GM12878 (cell line): ENCODE data around the gene KPTN. TPM values are rescaled to one million over a fixed set of nuclear protein-coding genes. Genes with fewer than 3 reads are reported as not detected.

Source experiments
- ATAC-seq: fragments of 200-7000 bp; cut with Tn5 transposase; 3 replicates; pipeline ENCODE4 v1.9.1; 2020; ENCODE audit warnings: mild to moderate bottlenecking, moderate library complexity
- BruUV-seq: library from RNA; stranded (reverse); fragments of 400-500 nt; replicated peaks from 2 replicates; lab custom pipeline; 2021; lab: Mats Ljungman, UMichigan
- CTCF ChIA-PET: fragments of 300-600 bp; sonication (Branson Sonifier 250); formaldehyde crosslinking; extraction: SDS; loops from one replicate; lab custom pipeline; 2021; ENCODE audit warnings: inconsistent platforms; lab: Yijun Ruan, JAX
- POLR2A ChIA-PET: fragments of 350-600 bp; formaldehyde crosslinking; extraction: SDS; loops from one replicate; lab custom pipeline; 2021; ENCODE audit warnings: inconsistent platforms; lab: Charles Lee
- RAD21 ChIA-PET: fragments of 300-600 bp; sonication (Branson Sonifier 250); formaldehyde crosslinking; loops from one replicate; lab custom pipeline; 2023; ENCODE audit warnings: antibody characterized with exemption; ENCODE audit not compliant: unreplicated experiment; lab: Charles Lee
- SMC1A ChIA-PET: fragments of 300-600 bp; sonication (Branson Sonifier 250); formaldehyde crosslinking; loops from one replicate; lab custom pipeline; 2023; ENCODE audit not compliant: unreplicated experiment, uncharacterized antibody; lab: Charles Lee
- DNase-seq: peaks from one replicate; pipeline ENCODE4 v3.0.0-alpha.2; 2011; ENCODE audit warnings: low read depth, low spot score
- FAIRE-seq: peaks from 3 replicates; lab custom pipeline; 2011; peaks lifted over from hg19 to GRCh38; lab: Jason Lieb, UNC
- H2AFZ ChIP-seq: 2 replicates; pipeline ENCODE4 v1.6.0; 2011; ENCODE audit warnings: low read depth, low read length, control low read depth; ENCODE audit not compliant: control insufficient read depth
- H3K27ac ChIP-seq: 2 replicates; pipeline ENCODE4 v1.5.1; 2011; ENCODE audit warnings: control low read depth; ENCODE audit not compliant: control insufficient read depth, insufficient read depth
- H3K27me3 ChIP-seq, 2 experiments: replicated peaks in 1 of 2; 2 replicates each; pipeline versions ENCODE4 v1.6.0 to v1.6.1; 2011; ENCODE audit warnings: low read length in 1 of 2; ENCODE audit not compliant: control insufficient read depth in 2 of 2, insufficient read depth in 2 of 2
- H3K36me3 ChIP-seq, 2 experiments: 2 replicates each; pipeline ENCODE4 v1.5.1; 2011; ENCODE audit warnings: low read length in 1 of 2; ENCODE audit not compliant: control insufficient read depth in 2 of 2, insufficient read depth in 2 of 2
- H3K4me1 ChIP-seq: 2 replicates; pipeline ENCODE4 v1.6.1; 2011; ENCODE audit warnings: mild to moderate bottlenecking, low read length, moderate library complexity, mixed read lengths; ENCODE audit not compliant: control insufficient read depth, insufficient read depth
- H3K4me2 ChIP-seq: 2 replicates; pipeline ENCODE4 v1.6.0; 2011; ENCODE audit warnings: control low read depth; ENCODE audit not compliant: control insufficient read depth, insufficient read depth
- H3K4me3 ChIP-seq: fragments of 200-600 bp; sonication (generic); 2 replicates; pipeline ENCODE4 v1.5.1; 2016
- H3K79me2 ChIP-seq: 2 replicates; pipeline ENCODE4 v1.6.0; 2011; ENCODE audit warnings: low read length; ENCODE audit not compliant: control insufficient read depth, insufficient read depth
- H3K9ac ChIP-seq: 2 replicates; pipeline ENCODE4 v1.8.0; 2011; ENCODE audit warnings: low read length, control low read depth, mixed read lengths; ENCODE audit not compliant: control insufficient read depth, insufficient read depth
- H3K9me3 ChIP-seq: replicated peaks from 3 replicates; pipeline ENCODE4 v1.5.1; 2011; ENCODE audit warnings: mild to moderate bottlenecking, low read length; ENCODE audit not compliant: control insufficient read depth, insufficient read depth
- H4K20me1 ChIP-seq: 2 replicates; pipeline ENCODE4 v1.6.0; 2011; ENCODE audit not compliant: control insufficient read depth, insufficient read depth
- CREM ChIP-seq: IDR thresholded peaks from 2 replicates; pipeline ENCODE4 v1.6.1; 2014; ENCODE audit warnings: antibody characterized with exemption, low read depth
- EP300 ChIP-seq, 2 experiments: fragments of 150-350 bp in 1 of 2; IDR thresholded peaks; 2 replicates each; pipeline ENCODE4 v1.6.1; 2011 to 2012; ENCODE audit warnings: low read depth in 2 of 2, low read length in 2 of 2, borderline replicate concordance in 1 of 2, improper control_type of control experiment in 1 of 2, inconsistent platforms in 1 of 2; ENCODE audit not compliant: control insufficient read depth in 1 of 2
- IKZF1 ChIP-seq: fragments of 450-650 bp; conservative IDR thresholded peaks from 2 replicates; pipeline ENCODE4 v1.6.1; 2017; ENCODE audit warnings: antibody characterized with exemption, mild to moderate bottlenecking
- LARP7 ChIP-seq: fragments of 450-650 bp; IDR thresholded peaks from 2 replicates; pipeline ENCODE4 v1.6.1; 2017; ENCODE audit warnings: mild to moderate bottlenecking
- PAX5 ChIP-seq: IDR thresholded peaks from 2 replicates; pipeline ENCODE4 v1.6.1; 2011; ENCODE audit warnings: low read depth, low read length, borderline replicate concordance
- RAD21 ChIP-seq: IDR thresholded peaks from 2 replicates; pipeline ENCODE4 v1.6.1; 2011; ENCODE audit warnings: mild to moderate bottlenecking, low read depth, low read length, moderate library complexity; ENCODE audit not compliant: insufficient read depth
- RCOR1 ChIP-seq: conservative IDR thresholded peaks from 2 replicates; pipeline ENCODE4 v1.6.1; 2012; ENCODE audit warnings: low read depth, low read length, improper control_type of control experiment
- SRF ChIP-seq, 2 experiments: IDR thresholded peaks; 2 replicates each; pipeline ENCODE4 v1.6.1; 2011; ENCODE audit warnings: low read depth in 2 of 2, low read length in 2 of 2, mild to moderate bottlenecking in 1 of 2, moderate library complexity in 1 of 2
- SUPT20H ChIP-seq: IDR thresholded peaks from 2 replicates; pipeline ENCODE4 v1.6.1; 2011; ENCODE audit warnings: low read depth, mild to moderate bottlenecking, low read length, moderate library complexity, borderline replicate concordance; ENCODE audit not compliant: control insufficient read depth
- SUZ12 ChIP-seq: fragments of 200-600 bp; sonication (generic); IDR thresholded peaks from one replicate; pipeline ENCODE4 v1.6.1; 2018; ENCODE audit warnings: antibody characterized with exemption, mild to moderate bottlenecking; ENCODE audit not compliant: unreplicated experiment
- ZBED1 ChIP-seq: IDR thresholded peaks from 2 replicates; pipeline ENCODE4 v1.6.1; 2016; ENCODE audit warnings: borderline replicate concordance
- ZZZ3 ChIP-seq: IDR thresholded peaks from 2 replicates; pipeline ENCODE4 v1.6.1; 2011; ENCODE audit warnings: low read depth; ENCODE audit not compliant: control insufficient read depth, insufficient read length
- WGBS: methylation state at CpG from one replicate; pipeline ENCODE4 v1.1.6; 2016; ENCODE audit warnings: low lambda C conversion rate; ENCODE audit not compliant: insufficient replicate concordance, insufficient coverage; ENCODE audit errors: missing lambda C conversion rate; 5-methylcytosine and 5-hydroxymethylcytosine counted together
- in situ Hi-C: fragments of 300-500 bp; cut with MboI; formaldehyde crosslinking; loops from 9 replicates; pipeline ENCODE4 v1.14.3; 2018; ENCODE audit warnings: mixed read lengths
- intact Hi-C: fragments of 100-400 bp; cut with micrococcal nuclease; formaldehyde crosslinking; loops from one replicate; pipeline ENCODE4 v1.14.2; 2022; ENCODE audit not compliant: unreplicated experiment
- polyA plus RNA-seq, 11 experiments: library from polyadenylated mRNA; depleted of rRNA in 4 of 11; unstranded in 6 of 11; stranded (reverse) in 5 of 11; fragments of >200 nt; fragmentation: Nextera tagmentation in 4 of 11; fragmentation: Illumina TruSeq in 1 of 11; extraction: Ambion mirVana in 4 of 11; extraction: Trizol in 1 of 11; gene quantifications; 1 replicate in 1 of 11; 2 replicates in 10 of 11; pipeline versions ENCODE4 v1.2.1 to v1.2.3, GENCODE V29; 2011 to 2016; ENCODE audit warnings: inconsistent platforms in 2 of 11, missing spikeins in 2 of 11, low read depth in 1 of 11
- total RNA-seq, 4 experiments: library from RNA; depleted of rRNA in 3 of 4; stranded (reverse); fragments of >200 nt in 3 of 4; fragmentation: Illumina TruSeq in 1 of 4; extraction: Trizol in 1 of 4; gene quantifications; 2 replicates each; pipeline versions ENCODE4 v1.2.1 to v1.2.3, GENCODE V29; 2013 to 2021
- TF ChIP-seq, protein P1 (sequence below): IDR thresholded peaks from 2 replicates; pipeline ENCODE4 v1.6.1; 2011; ENCODE audit warnings: borderline replicate concordance, low read depth, mild to moderate bottlenecking, moderate library complexity, low read length; ENCODE audit not compliant: insufficient read depth, poor library complexity, severe bottlenecking
- TF ChIP-seq, protein P2 (sequence below): fragments of 450-650 bp; IDR thresholded peaks from 2 replicates; pipeline ENCODE4 v1.6.1; 2017; ENCODE audit warnings: mild to moderate bottlenecking, low read depth, inconsistent platforms; ENCODE audit not compliant: poor library complexity, severe bottlenecking
- TF ChIP-seq, protein P3 (sequence below): fragments of 450-650 bp; IDR thresholded peaks from 2 replicates; pipeline ENCODE4 v1.6.1; 2016; ENCODE audit warnings: mild to moderate bottlenecking, moderate library complexity, borderline replicate concordance

Gene KPTN
- total and polyA plus RNA-seq, 10 of the 15 experiments (the other 5 are each of a cell fraction or from before 2014, with no cell fraction given), result 0.60 to 10.1 (median 6.0) TPM

DNA sequence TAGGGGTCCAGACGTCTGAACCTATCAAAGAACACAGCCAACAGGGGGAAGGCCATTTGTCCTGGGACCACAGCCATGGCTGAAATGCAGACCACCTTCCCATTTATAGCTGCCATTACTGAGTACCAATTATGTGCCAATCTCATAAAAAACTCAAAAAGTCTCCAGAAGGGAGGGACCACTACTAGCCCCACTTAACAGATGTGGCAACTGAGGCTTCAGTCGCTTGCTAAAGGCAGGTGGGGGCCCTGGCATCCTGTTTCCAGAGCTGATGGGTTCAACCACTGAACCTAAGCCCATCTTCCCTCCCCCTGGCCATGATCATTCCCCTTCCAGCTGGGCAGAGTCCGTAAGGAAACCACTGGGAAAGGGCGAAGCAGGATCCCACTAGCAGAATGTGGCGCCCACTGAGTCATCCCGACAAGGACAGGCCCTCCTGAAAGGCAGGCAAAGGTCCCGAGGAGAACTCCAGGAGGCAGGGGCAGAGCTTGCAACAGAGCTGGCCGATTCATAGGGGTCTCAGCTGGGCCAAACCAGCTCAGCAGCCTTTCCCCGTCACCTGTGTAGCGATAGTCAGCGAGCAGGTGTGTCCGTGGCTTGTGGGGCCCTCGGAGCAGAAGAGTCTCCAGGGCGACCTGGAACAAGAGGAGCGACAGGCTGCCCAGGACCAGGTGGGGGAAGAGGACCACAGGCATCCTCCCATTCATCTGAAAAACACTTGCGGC, 45.2 kb upstream of the KPTN start:
- POLR2A ChIA-PET, result no interaction called here
- no peaks in the 10 kb centered on the region; the same call in 1 of the 2 replicates for H4K20me1 ChIP-seq
- in situ Hi-C loops (no loop called here), intact Hi-C loops (no loop called here)
- BruUV-seq, result no TSS peak
- H3K27me3 ChIP-seq, result no peaks in the 10 kb centered on the region
- CTCF ChIA-PET, result interaction anchor here (1.1 to 1.3 kb wide), 2 partner anchors 11 to 14 kb away, joined by 3 to 4 read pairs; partner anchors contain the start of gene NAPA
- no peak overlapping the region for H3K27ac ChIP-seq
- H3K4me1 ChIP-seq, result no peaks in the 10 kb centered on the region
- no peaks in the 10 kb centered on the region for H3K9me3 ChIP-seq
- RAD21 ChIA-PET, result no interaction called here
- H3K79me2 ChIP-seq, result no peaks in the 10 kb centered on the region
- H3K9ac ChIP-seq, result no peak overlapping the region
- H3K4me3 ChIP-seq, result no peak overlapping the region
- DNase-seq (no peak), FAIRE-seq (no peak), ATAC-seq (no peak)
- H3K4me2 ChIP-seq, result no peak overlapping the region
- 60% methylated on average over 16 of the region's 16 CpGs for WGBS
- H3K36me3 ChIP-seq, result no peaks in the 10 kb centered on the region
- SMC1A ChIA-PET, result interaction anchor here (0.6 to 1.1 kb wide), 4 partner anchors 11 to 645 kb away, joined by 3 to 4 read pairs (median 3); no protein-coding TSS in a partner anchor
- H2AFZ ChIP-seq, result no peak overlapping the region
- no peak for TF ChIP-seq SRF (IDR thresholded peaks at IDR 0.05; ENCODE audit: low read depth in 2 of 2, low read length in 2 of 2)
- TF ChIP-seq ZZZ3, result no peak
- no peak for TF ChIP-seq CREM
- no peak for TF ChIP-seq RAD21
- TF ChIP-seq, protein P1, sequence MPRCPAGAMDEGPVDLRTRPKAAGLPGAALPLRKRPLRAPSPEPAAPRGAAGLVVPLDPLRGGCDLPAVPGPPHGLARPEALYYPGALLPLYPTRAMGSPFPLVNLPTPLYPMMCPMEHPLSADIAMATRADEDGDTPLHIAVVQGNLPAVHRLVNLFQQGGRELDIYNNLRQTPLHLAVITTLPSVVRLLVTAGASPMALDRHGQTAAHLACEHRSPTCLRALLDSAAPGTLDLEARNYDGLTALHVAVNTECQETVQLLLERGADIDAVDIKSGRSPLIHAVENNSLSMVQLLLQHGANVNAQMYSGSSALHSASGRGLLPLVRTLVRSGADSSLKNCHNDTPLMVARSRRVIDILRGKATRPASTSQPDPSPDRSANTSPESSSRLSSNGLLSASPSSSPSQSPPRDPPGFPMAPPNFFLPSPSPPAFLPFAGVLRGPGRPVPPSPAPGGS, result no peak
- TF ChIP-seq IKZF1, result no peak
- TF ChIP-seq, protein P2, sequence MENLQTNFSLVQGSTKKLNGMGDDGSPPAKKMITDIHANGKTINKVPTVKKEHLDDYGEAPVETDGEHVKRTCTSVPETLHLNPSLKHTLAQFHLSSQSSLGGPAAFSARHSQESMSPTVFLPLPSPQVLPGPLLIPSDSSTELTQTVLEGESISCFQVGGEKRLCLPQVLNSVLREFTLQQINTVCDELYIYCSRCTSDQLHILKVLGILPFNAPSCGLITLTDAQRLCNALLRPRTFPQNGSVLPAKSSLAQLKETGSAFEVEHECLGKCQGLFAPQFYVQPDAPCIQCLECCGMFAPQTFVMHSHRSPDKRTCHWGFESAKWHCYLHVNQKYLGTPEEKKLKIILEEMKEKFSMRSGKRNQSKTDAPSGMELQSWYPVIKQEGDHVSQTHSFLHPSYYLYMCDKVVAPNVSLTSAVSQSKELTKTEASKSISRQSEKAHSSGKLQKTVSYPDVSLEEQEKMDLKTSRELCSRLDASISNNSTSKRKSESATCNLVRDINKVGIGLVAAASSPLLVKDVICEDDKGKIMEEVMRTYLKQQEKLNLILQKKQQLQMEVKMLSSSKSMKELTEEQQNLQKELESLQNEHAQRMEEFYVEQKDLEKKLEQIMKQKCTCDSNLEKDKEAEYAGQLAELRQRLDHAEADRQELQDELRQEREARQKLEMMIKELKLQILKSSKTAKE, result no peak
- no peak for TF ChIP-seq SUPT20H
- TF ChIP-seq EP300 (IDR thresholded peaks at IDR 0.05; ENCODE audit: borderline replicate concordance in 1 of 2, control insufficient read depth in 1 of 2, low read depth in 2 of 2, low read length in 2 of 2), result no peak
- no peak for TF ChIP-seq RCOR1
- no peak for TF ChIP-seq SUZ12
- no peak for TF ChIP-seq ZBED1
- no peak for TF ChIP-seq LARP7
- TF ChIP-seq PAX5, result no peak
- TF ChIP-seq, protein P3, sequence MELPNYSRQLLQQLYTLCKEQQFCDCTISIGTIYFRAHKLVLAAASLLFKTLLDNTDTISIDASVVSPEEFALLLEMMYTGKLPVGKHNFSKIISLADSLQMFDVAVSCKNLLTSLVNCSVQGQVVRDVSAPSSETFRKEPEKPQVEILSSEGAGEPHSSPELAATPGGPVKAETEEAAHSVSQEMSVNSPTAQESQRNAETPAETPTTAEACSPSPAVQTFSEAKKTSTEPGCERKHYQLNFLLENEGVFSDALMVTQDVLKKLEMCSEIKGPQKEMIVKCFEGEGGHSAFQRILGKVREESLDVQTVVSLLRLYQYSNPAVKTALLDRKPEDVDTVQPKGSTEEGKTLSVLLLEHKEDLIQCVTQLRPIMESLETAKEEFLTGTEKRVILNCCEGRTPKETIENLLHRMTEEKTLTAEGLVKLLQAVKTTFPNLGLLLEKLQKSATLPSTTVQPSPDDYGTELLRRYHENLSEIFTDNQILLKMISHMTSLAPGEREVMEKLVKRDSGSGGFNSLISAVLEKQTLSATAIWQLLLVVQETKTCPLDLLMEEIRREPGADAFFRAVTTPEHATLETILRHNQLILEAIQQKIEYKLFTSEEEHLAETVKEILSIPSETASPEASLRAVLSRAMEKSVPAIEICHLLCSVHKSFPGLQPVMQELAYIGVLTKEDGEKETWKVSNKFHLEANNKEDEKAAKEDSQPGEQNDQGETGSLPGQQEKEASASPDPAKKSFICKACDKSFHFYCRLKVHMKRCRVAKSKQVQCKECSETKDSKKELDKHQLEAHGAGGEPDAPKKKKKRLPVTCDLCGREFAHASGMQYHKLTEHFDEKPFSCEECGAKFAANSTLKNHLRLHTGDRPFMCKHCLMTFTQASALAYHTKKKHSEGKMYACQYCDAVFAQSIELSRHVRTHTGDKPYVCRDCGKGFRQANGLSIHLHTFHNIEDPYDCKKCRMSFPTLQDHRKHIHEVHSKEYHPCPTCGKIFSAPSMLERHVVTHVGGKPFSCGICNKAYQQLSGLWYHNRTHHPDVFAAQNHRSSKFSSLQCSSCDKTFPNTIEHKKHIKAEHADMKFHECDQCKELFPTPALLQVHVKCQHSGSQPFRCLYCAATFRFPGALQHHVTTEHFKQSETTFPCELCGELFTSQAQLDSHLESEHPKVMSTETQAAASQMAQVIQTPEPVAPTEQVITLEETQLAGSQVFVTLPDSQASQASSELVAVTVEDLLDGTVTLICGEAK, result no peak
